ENCODE measurements around the gene ZNF574. TPM values are rescaled to one million over a fixed set of nuclear protein-coding genes. Genes with fewer than 3 reads are reported as not detected.
"Not testable (repeated sequence)": the region's sequence is repeated elsewhere in the genome, so short reads cannot be mapped to it uniquely, and the experiment has no call there.

ZNF574 gene
- polyA plus RNA-seq, 3 donors: 4.2 to 8.0 (median 5.3) TPM

DNA sequence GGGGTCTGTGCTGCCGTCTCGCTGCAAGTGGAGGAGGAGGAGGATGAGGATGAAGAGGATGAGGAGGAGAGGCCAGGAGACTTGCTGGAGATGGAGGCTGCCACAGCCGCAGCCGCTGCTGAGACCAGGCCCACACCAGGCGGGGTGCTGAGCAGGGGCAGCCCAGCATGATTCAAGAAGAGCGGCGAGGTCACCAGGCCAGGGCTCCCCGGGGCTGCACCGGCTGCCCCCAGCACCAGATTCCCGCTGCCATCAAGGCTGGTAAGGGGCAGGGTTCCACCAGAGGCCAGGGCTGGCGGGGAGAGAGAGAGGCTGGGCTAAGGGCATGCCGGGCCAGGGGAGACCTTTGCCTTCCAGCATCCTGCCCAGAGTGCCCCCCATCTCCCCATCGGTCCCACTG, 15.3 kb downstream of the ZNF574 start:
- no peak overlapping the region for H3K27ac ChIP-seq (ENCODE audit: low read depth, low read length)
- WGBS, 3 donors: 88 to 91% (median 90%) methylated on average over 11 to 13 of the region's 13 CpGs

DNA sequence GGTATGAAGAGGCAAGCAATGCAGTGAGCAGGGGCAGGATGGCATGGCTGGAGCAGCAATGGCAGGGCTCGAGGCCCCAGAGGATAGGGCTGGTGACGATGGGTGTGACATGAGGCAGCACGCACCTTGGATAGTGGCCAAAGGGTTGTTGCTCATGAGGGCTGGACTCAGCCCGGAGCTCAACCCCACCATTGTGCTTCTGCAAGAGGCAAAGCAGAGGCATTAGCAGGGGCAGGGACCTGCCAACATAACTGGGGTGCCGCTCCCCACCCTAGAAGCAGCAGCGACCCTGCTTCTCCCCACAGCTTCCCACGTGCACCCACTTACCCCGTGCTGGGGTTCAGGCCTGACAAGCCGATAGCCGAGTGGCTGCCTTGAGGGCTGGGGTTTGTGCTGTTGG, 15.8 kb downstream of the ZNF574 start:
- WGBS, 3 donors: 53 to 56% (median 55%) methylated on average over 10 of the region's 10 CpGs
- no peak overlapping the region for H3K27ac ChIP-seq (ENCODE audit: low read depth, low read length)

DNA sequence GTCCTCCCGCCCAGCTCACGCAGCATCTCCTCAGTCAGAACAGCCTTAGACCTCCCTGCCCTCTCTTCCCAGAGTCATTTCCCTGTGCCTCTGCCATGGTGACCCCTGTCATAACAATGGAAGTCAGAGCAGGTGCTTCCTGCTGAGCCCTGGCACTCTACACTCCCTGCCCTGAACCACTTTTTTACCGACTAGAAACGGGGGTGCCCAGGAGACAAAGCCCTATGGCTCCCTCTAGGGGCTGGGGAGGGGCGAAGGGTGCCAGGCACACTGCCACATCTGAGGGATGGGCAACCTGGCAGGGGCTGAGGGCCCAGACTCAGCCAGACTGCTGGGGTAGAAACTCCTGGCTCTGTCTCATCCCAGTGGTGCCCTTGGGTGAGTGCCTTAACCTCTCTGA, 16.4 kb downstream of the ZNF574 start:
- H3K27ac ChIP-seq (ENCODE audit: low read depth, low read length): no peak overlapping the region

DNA sequence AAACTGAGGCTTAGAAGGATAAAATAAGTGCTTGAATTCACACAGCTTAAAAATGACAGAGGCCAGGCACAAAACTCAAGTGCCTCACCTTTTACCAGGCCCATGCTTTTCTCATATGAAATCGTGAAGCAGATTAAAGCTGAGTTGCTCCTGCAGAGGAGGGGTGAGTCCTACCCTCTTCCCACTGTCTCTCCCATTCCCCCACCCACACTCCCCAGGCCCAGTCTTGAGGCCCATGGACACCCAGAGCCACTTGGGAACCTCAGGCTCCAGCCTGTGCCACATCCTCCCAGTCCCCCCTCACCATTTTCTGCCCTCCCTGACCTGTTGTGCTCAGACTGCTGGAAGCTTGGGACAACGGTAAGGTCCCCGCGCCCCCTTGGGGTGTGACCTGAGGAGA, 17.5 kb downstream of the ZNF574 start:
- no peak overlapping the region for H3K27ac ChIP-seq (ENCODE audit: low read depth, low read length)
- WGBS, 3 donors: 60 to 64% (median 61%) methylated on average over 4 of the region's 4 CpGs

More for the DNA sequence above, 16.4 kb downstream of the ZNF574 start:
- 24 to 41% (median 31%) methylated on average over 5 of the region's 5 CpGs for WGBS, 3 donors

DNA sequence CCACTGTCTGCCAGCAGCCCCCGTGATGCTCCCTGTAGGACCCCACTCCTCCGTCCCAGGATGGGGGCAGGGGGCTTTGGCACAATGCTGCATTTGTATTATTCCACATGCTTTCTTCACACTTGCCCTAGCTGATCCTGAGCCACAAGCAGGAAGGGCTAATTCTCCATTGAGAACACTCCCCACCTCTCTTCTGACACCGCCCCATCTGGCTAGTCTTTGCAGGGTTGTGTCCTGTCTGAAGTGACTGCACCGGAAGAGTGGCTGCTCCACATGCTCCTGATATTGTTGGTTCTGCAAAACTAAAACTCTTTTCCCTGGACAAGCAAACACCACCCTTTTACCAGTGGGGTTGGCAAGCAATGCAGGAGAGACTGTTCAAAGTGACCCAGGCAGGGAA, 18.0 kb downstream of the ZNF574 start:
- 47 to 64% (median 58%) methylated on average over 4 of the region's 4 CpGs for WGBS, 3 donors
- no peak overlapping the region for H3K27ac ChIP-seq (ENCODE audit: low read depth, low read length)

DNA sequence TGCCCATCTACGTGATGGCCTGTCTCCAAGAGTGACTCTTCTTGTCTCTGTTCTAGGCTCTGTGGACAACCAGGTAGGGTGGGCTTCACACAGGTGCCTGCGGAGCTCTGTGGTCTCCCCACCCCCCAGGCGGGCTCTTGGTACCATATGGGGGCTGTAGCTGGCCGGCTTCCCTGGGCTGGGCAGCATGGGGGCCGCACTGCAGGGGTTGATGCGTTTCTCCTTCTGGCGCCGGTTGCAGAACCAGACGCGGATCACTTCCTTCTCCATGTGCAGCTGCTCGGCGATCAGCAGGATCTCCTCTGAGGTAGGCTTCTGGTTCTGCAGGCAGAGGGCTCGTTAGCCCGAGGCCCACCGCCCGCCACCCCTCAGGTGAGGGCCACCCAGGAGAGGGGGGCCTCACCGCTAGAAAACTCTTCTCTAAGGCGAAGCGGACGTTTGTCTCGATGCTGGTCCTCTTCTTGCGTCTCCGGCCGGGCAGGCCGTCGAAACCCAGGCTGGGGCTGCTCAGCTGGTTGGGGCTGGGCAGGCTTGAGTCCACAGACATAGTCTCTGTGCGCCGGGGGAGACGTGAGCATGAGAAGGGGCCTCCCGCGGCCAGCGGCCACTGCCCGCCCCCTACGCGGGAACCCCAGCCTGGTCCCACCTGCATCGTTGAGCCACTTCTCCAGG, 19.3 kb downstream of the ZNF574 start:
- H3K27ac ChIP-seq (ENCODE audit: low read depth, low read length): no peak overlapping the region
- WGBS, 3 donors: 79 to 88% (median 80%) methylated on average over 36 of the region's 36 CpGs

DNA sequence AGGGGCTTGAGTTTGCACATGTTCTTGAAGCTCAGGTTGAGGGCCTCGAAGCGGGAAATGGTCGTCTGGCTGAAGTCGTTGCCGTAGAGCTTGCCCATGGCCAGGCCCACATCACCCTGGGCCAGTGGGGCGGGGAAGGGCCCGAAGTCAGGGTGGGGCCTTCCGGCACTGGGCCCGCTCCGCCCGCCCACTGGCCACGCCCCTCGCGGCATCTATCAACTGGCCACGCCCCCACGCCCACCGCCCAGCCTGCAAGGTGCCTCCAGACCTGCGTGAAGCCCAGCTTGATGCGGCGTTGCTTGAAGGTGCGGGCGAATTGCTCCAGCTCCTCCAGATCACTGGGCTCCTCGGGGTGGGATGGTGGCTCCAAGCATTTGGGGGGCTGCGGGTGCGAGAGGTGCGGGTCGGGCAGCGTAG, 19.9 kb downstream of the ZNF574 start:
- no peak overlapping the region for H3K27ac ChIP-seq (ENCODE audit: low read depth, low read length)
- WGBS, 3 donors: 26 to 54% (median 46%) methylated on average over 25 to 28 of the region's 28 CpGs

DNA sequence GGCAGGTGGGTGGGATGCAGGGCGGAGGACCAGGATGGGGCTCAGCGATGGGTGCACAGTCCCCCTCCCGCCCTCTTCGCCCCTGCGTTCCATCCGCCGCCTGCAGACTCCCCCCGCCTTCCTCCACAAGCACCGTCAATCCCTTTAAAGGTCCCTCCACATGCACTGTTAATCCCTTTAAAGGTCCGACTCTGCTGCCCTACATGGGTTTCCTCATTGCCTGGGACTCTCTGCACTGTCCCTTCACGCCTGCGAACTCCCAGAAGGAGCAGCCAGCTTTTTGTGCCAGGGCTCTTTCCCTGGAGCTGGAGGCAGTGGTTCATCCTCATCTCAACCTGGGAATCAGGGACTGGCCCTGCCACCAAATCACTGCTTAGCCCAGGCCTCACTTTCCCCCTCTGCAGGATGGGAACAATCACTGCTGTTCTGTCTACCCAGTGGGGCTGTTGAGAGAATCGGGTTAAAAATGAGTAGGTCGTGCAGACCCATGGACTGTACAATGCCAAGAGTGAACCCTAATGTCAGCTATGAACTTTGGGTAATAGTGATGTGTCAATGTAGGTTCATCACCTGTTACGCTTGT, 20.4 kb downstream of the ZNF574 start:
- H3K27ac ChIP-seq (ENCODE audit: low read depth, low read length): no peak overlapping the region

DNA sequence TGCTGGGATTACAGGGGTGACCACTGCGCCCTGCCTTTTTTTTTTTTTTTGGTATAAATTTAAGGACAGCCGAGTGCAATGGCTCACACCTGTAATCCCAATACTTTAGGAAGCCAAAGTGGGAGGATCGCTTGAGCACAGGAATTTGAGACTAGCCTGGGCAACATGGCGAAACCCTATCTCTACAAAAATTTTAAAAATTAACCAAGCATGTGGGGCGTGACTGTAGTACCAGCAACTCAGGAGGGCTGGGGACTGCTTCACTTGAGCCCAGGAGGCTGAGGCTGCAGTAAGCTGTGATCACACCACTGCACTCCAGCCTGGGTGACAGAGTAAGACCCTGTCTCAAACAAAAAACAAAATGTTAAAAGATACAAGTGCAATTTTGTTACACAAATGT, 21.5 kb downstream of the ZNF574 start:
- no peak overlapping the region for H3K27ac ChIP-seq (ENCODE audit: low read depth, low read length)
- 56 to 93% (median 85%) methylated on average over 5 of the region's 5 CpGs for WGBS, 3 donors

More for the DNA sequence above, 20.4 kb downstream of the ZNF574 start:
- WGBS, 3 donors: 52 to 63% (median 62%) methylated on average over 15 of the region's 15 CpGs

DNA sequence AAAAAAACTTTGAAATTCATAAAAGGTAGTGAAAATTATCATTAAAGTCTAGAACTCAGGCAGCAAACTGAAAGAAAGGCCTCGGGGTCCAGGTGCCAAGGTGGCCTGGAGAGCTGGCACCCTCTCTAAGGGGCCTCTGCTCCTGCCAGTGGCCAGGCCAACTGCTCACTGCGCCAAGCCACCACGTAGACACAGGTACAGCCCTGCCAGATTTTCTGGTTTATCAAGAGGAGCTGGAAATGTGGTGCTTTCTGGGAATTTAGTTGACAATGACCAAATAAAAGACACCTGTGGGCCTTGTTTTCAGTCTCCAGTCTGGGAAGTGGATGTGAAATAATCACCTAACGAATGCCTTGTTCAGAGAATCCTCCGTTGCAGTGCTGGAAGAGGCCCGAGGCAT, 22.8 kb downstream of the ZNF574 start:
- no peak overlapping the region for H3K27ac ChIP-seq (ENCODE audit: low read depth, low read length)
- 50 to 87% (median 81%) methylated on average over 6 of the region's 6 CpGs for WGBS, 3 donors

DNA sequence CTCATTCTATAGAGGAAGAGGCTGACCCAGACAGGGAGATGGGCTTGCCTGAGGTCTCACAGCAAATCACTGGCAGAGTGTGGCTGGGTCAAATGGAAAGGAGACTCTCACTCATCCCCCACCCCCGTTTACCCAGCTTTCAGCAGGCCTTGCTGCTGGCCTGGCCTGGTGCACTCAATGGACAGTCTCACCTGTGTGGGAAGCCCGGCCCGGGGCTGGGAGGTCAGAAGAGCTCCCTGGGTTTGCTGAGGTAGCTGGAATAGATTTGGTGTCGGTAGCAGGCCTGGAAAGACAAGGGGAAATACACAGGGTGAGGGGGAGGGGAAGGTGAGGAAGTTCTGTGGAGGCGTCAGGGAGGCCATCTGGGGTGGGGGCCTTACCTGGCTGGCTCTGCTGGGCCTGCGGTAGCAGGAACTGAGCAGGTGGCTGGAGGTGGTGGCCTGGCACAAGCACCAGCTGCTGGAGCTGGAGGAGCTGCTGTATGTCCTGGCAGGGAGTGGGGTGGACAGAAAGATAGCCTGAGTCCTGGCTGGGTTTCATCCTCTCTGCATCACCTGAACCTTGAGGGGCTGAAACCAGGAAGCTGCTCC, 23.5 kb downstream of the ZNF574 start:
- 46 to 66% (median 62%) methylated on average over 6 of the region's 6 CpGs for WGBS, 3 donors
- H3K27ac ChIP-seq (ENCODE audit: low read depth, low read length): no peak overlapping the region

DNA sequence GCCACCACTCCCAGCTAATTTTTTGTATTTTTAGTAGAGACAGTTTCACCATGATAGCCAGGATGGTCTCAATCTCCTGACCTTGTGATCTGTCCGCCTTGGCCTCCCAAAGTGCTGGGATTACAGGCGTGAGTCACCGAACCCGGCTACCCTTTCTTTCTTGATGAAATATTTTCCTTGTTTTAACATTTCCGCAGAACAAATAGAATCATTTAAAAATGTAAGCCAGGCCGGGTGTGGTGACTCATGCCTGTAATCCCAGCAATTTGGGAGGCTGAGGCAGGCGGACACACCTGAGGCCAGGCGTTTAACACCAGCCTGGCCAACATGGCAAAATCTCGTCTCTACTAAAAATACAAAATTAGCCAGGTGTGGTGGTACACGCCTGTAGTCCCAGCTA, 24.3 kb downstream of the ZNF574 start:
- not testable (repeated sequence) for H3K27ac ChIP-seq (ENCODE audit: low read depth, low read length)
- WGBS, 3 donors: 94 to 96% (median 94%) methylated on average over 10 of the region's 10 CpGs

DNA sequence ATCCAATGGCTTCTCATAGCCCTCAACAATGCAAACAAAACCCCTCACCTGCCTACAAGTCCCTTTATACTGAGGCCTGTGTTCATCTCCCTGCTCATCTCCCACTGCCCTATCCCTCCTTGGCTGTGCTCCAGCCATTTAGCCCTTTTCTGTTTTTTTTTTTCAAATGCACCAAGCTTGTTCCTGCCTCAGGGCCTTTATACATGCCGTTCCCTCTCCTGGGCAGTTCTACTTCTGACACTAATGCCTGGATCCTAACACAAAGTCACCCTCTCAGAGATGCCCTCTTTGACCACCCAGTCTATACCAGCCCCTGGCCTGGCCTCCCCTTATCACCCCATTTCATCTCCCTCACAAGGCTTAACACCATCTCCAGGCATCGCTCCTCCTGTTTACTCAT, 26.9 kb downstream of the ZNF574 start:
- WGBS, 3 donors: 89 to 95% (median 90%) methylated on average over 2 of the region's 2 CpGs
- no peak overlapping the region for H3K27ac ChIP-seq (ENCODE audit: low read depth, low read length)

DNA sequence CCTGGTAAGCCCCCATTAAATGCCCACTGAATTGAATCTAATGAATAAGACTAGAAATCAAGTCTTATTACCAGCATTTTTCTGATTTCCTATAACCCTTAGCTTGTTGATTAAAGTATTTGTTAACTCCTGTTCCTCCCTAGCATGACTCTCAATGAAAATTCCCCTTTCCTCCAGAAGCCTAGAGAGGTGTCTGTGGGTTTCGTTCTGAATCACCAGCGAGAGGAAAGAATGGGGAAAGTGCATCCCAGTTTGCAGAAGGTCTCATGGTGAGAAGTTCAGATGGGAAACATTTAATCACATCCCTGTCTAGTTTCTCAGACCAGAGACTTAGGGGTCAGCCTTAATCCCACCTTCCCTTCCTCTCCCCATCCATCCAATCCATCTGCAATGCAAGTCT, 29.4 kb downstream of the ZNF574 start:
- H3K27ac ChIP-seq (ENCODE audit: low read depth, low read length): no peak overlapping the region
- WGBS, 3 donors: 72 to 83% (median 83%) methylated on average over 2 of the region's 2 CpGs

DNA sequence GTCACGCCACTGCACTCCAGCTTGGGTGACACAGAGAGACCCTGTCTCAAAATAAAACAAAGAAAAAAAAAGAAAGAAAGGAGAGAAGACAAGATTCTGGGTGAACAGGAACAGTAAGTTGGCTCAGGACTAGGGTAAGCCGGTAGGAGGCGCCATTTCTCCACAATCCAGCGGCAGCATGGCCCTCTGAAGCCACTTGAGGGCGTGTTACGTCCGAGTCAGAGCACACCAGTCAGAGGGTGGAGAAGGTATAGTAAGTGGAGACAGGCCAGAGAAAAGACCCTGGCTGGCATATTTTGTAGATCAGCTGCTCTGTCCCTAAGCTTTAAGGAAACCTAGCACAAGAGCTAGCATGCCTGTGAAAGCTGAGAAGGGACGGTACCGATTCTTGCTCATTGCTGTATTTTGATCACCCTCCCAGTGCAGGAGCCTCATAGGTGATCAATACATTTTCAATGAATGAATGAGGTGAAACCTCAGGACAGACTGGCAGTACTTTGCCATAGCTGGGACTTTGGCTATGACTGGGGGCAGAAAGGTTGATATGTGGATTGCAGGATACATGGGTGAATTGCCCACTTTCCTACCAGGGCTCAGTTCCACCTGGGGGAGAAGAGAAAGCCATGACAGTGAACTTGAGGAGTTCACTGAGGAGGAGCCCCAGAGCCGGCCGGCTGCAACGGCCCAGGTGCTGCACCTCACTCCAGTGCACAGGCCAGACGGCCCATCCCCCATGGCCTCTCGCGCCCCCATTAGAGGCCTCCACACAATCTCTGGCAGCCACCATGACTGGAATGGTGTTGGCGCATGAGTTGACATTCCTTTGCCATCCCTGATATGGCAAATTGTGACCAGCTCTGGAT, 32.8 kb downstream of the ZNF574 start:
- 21 to 36% (median 34%) methylated on average over 16 of the region's 16 CpGs for WGBS, 3 donors
- H3K27ac ChIP-seq (ENCODE audit: low read depth, low read length): no peak overlapping the region

DNA sequence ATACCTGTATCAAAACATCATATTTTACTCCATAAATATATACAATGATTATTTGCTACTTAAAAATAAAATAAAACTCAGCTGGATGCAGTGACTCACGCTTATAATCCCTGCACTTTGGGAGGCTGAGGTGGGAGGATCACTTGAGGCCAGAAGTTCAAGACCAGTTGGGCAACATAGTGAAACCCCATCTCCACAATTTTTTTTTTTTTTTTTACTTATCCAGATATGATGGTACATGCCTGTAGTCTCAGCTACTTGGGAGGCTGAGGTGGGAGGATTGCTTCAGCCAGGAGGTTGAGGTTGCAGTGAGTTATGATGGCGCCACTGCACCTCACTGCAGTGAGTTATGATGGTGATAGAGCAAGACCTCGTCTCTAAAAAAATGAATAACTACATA, 33.9 kb downstream of the ZNF574 start:
- WGBS, 3 donors: 79 to 82% (median 82%) methylated on average over 3 of the region's 3 CpGs
- H3K27ac ChIP-seq (ENCODE audit: low read depth, low read length): no peak overlapping the region

DNA sequence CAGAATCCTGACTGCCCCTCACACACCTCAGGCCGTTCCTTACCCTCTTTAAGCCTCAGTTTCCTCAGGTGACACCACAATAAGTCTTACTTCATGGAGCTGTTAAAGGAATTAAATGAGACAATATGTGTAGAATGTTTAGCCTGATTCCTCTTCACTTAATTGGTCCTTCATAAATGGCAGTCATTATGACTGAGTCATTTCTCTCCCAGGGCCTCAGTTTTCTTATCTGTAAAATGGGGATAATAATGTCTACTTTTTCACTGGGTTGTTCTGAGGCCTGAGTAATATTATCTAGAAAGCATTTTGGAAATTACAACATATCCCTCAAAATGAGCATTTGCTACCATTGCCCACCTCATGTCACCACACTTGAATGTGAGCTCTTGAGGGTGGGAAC, 34.7 kb downstream of the ZNF574 start:
- WGBS, 3 donors: 79 to 91% (median 84%) methylated on average over 1 of the region's 1 CpG
- no peak overlapping the region for H3K27ac ChIP-seq (ENCODE audit: low read depth, low read length)

DNA sequence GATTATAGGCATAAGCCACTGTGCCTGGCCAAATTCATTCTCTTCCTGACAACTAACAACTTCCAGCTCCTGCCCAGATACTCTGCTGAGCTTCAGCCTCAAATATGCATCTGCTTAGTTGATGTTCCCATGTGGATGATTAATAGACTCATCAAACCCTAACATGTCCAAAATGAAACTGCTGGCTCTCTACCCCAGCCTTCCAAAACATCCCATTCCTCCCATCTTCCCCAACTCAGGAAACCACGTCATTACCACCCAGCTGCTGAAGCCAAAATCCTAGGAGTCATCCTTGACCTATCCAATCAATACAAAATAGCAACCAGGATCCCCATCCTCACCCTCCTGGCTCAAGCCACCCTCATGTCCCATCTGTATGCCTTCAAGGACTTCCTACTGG, 35.4 kb downstream of the ZNF574 start:
- 41 to 77% (median 74%) methylated on average over 1 of the region's 1 CpG for WGBS, 3 donors

DNA sequence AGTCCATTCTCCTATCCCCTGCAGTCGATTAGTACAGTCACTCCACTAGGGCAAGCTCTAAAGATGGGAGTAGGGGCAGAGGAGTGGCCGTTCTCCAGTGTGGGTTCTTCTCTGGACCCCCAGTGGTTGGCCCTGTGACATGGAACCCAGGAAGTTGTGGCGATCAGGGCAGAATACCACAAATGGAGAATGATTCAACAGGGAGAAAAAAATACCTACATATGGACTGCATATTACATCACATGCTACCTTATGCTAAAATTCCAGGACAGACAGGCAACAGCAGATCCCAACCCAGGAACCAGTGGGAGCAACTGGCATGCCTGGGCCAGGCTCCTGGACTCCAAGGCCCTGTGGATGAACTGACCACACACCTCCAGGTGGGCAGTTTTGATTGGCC, 35.8 kb downstream of the ZNF574 start:
- no peak overlapping the region for H3K27ac ChIP-seq (ENCODE audit: low read depth, low read length)

More for the DNA sequence above, 35.4 kb downstream of the ZNF574 start:
- no peak overlapping the region for H3K27ac ChIP-seq (ENCODE audit: low read depth, low read length)

More for the DNA sequence above, 35.8 kb downstream of the ZNF574 start:
- WGBS, 3 donors: 80 to 82% (median 81%) methylated on average over 3 of the region's 3 CpGs
